ENCODE data around the gene CNTROB.

GRCh38 chr17:7987112-7987893, 55.3 kb downstream of the CNTROB start:
- no peak for TF ChIP-seq CTCF (conservative IDR thresholded peaks at IDR 0.05)
- no peak for TF ChIP-seq EZH2 (IDR thresholded peaks at IDR 0.05; ENCODE audit: low read depth)
